ENCODE results near the gene GATAD2A. TPM values are rescaled to one million over a fixed set of nuclear protein-coding genes. Genes with fewer than 3 reads are reported as not detected.
"Not testable (repeated sequence)": the region's sequence is repeated elsewhere in the genome, so short reads cannot be mapped to it uniquely, and the experiment has no call there.

Gene GATAD2A
- total RNA-seq, 1 experiment from 2014 or later = 126 TPM

GRCh38 chr19:19388568-19389555 is 16.6 kb upstream of the GATAD2A start:
- H3K27me3 Mint-ChIP-seq (ENCODE audit: insufficient read depth, unreplicated experiment) = no peaks in the 10 kb centered on the region
- H3K9me3 Mint-ChIP-seq (ENCODE audit: unreplicated experiment) = no peaks in the 10 kb centered on the region
- TF ChIP-seq, protein P1, sequence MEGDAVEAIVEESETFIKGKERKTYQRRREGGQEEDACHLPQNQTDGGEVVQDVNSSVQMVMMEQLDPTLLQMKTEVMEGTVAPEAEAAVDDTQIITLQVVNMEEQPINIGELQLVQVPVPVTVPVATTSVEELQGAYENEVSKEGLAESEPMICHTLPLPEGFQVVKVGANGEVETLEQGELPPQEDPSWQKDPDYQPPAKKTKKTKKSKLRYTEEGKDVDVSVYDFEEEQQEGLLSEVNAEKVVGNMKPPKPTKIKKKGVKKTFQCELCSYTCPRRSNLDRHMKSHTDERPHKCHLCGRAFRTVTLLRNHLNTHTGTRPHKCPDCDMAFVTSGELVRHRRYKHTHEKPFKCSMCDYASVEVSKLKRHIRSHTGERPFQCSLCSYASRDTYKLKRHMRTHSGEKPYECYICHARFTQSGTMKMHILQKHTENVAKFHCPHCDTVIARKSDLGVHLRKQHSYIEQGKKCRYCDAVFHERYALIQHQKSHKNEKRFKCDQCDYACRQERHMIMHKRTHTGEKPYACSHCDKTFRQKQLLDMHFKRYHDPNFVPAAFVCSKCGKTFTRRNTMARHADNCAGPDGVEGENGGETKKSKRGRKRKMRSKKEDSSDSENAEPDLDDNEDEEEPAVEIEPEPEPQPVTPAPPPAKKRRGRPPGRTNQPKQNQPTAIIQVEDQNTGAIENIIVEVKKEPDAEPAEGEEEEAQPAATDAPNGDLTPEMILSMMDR (IDR thresholded peaks at IDR 0.05; ENCODE audit: insufficient read depth in 1 of 2, low read depth in 1 of 2, low read length in 1 of 2, severe bottlenecking in 1 of 2, unreplicated experiment in 1 of 2) = no peak
- CTCF ChIA-PET = no interaction called here
- peaks cover 6% of the 10 kb centered on the region for H3K4me1 Mint-ChIP-seq (ENCODE audit: low read depth, unreplicated experiment)
- intact Hi-C loops (cut with micrococcal nuclease; ENCODE audit: unreplicated experiment) = no loop called here
- Histone ChIP-seq H3K4me1 (peaks cover 6% of the 10 kb centered on the region; the same call in 1 of the 2 replicates), H3K9me3 (no peaks in the 10 kb centered on the region), H3K4me3 (ENCODE audit: low read depth, low read length) (no peak overlapping the region), H3K36me3 (ENCODE audit: control insufficient read depth, insufficient read depth, low read length) (no peaks in the 10 kb centered on the region), H3K27me3 (replicated peaks; ENCODE audit: control insufficient read depth, insufficient read depth, low read length) (no peaks in the 10 kb centered on the region)
- no TSS peak for BruUV-seq (replicated peaks)
- no peak overlapping the region for H3K27ac Mint-ChIP-seq (ENCODE audit: unreplicated experiment)
- peak overlapping the region; percentile 94 for H3K4me3 Mint-ChIP-seq (ENCODE audit: unreplicated experiment)
- H3K36me3 Mint-ChIP-seq (ENCODE audit: insufficient read depth, unreplicated experiment) = peaks cover 32% of the 10 kb centered on the region
- POLR2A ChIA-PET = no interaction called here
- DNase-seq = no peak

GRCh38 chr19:19389683-19390082 is 15.8 kb upstream of the GATAD2A start:
- CTCF ChIA-PET; H3K27me3 Mint-ChIP-seq (ENCODE audit: insufficient read depth, unreplicated experiment); H3K27me3 ChIP-seq (replicated peaks; ENCODE audit: control insufficient read depth, insufficient read depth, low read length); BruUV-seq (replicated peaks); DNase-seq; H3K4me1 Mint-ChIP-seq (ENCODE audit: low read depth, unreplicated experiment); H3K9me3 ChIP-seq; H3K4me1 ChIP-seq; H3K36me3 ChIP-seq (ENCODE audit: control insufficient read depth, insufficient read depth, low read length); POLR2A ChIA-PET; H3K4me3 ChIP-seq (ENCODE audit: low read depth, low read length); intact Hi-C loops (cut with micrococcal nuclease; ENCODE audit: unreplicated experiment); H3K27ac Mint-ChIP-seq (ENCODE audit: unreplicated experiment); H3K9me3 Mint-ChIP-seq (ENCODE audit: unreplicated experiment); H3K4me3 Mint-ChIP-seq (ENCODE audit: unreplicated experiment): not testable (repeated sequence)
- H3K36me3 Mint-ChIP-seq (ENCODE audit: insufficient read depth, unreplicated experiment) = peaks cover 25% of the 10 kb centered on the region

GRCh38 chr19:19394333-19394732 is 11.1 kb upstream of the GATAD2A start:
- H3K27me3 Mint-ChIP-seq (ENCODE audit: insufficient read depth, unreplicated experiment); DNase-seq; H3K36me3 ChIP-seq (ENCODE audit: control insufficient read depth, insufficient read depth, low read length); POLR2A ChIA-PET; H3K36me3 Mint-ChIP-seq (ENCODE audit: insufficient read depth, unreplicated experiment); H3K4me3 Mint-ChIP-seq (ENCODE audit: unreplicated experiment); H3K4me1 ChIP-seq; H3K9me3 Mint-ChIP-seq (ENCODE audit: unreplicated experiment); CTCF ChIA-PET; H3K27ac Mint-ChIP-seq (ENCODE audit: unreplicated experiment); intact Hi-C loops (cut with micrococcal nuclease; ENCODE audit: unreplicated experiment); H3K9me3 ChIP-seq; BruUV-seq (replicated peaks); H3K4me3 ChIP-seq (ENCODE audit: low read depth, low read length); H3K27me3 ChIP-seq (replicated peaks; ENCODE audit: control insufficient read depth, insufficient read depth, low read length); H3K4me1 Mint-ChIP-seq (ENCODE audit: low read depth, unreplicated experiment): not testable (repeated sequence)

DNA sequence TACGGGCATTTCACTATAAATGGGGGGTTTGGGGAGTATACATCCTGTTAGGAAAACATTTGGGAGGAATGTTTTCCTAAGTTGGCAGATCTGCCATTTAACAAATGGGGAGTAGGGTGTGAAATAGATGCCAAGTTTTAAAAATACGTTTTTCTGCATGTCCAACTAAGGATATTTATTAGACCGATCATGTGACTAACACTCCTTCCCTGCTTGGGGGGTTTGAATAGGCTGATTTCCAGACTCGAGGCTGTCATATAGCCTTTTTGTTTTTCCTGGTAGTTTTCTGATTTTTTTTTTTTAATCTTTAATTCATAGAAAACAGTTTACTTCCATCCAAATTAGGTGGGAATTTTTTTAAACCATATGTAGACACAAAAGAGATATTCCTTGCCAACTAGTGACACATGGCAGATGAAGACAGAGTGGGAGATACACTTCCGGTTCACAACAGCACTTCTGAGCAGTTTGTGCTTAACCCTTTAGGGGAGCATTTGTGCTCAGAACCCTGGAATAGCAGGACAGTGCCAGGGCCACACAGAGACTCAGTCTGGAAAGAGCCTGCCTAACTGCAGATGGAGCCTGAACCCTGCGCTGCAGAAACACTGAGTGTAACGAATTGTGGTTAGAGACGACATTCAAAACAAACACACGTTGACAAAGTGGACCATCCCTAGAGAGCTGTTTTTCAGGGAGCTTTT is 5.6 kb upstream of the GATAD2A start:
- Mint-ChIP-seq H3K9me3 (ENCODE audit: unreplicated experiment) (no peaks in the 10 kb centered on the region), H3K27ac (ENCODE audit: unreplicated experiment) (no peak overlapping the region), H3K4me1 (ENCODE audit: low read depth, unreplicated experiment) (peaks cover 9% of the 10 kb centered on the region), H3K4me3 (ENCODE audit: unreplicated experiment) (no peak overlapping the region), H3K36me3 (ENCODE audit: insufficient read depth, unreplicated experiment) (peaks cover 6% of the 10 kb centered on the region), H3K27me3 (ENCODE audit: insufficient read depth, unreplicated experiment) (no peaks in the 10 kb centered on the region)
- ChIA-PET CTCF (no interaction called here), POLR2A (no interaction called here)
- H3K9me3 ChIP-seq = no peaks in the 10 kb centered on the region
- H3K4me1 ChIP-seq = no peaks in the 10 kb centered on the region
- DNase-seq = no peak
- no peaks in the 10 kb centered on the region for H3K27me3 ChIP-seq (replicated peaks; ENCODE audit: control insufficient read depth, insufficient read depth, low read length)
- TF ChIP-seq, protein P1 (IDR thresholded peaks at IDR 0.05; ENCODE audit: insufficient read depth in 1 of 2, low read depth in 1 of 2, low read length in 1 of 2, severe bottlenecking in 1 of 2, unreplicated experiment in 1 of 2) = no peak
- no peak overlapping the region for H3K4me3 ChIP-seq (ENCODE audit: low read depth, low read length)
- H3K36me3 ChIP-seq (ENCODE audit: control insufficient read depth, insufficient read depth, low read length) = no peaks in the 10 kb centered on the region; the same call in 1 of the 2 replicates
- intact Hi-C loops (cut with micrococcal nuclease; ENCODE audit: unreplicated experiment) = loop anchor here (2.0 kb wide), 1 partner anchor 91 kb away; no protein-coding TSS in a partner anchor
- BruUV-seq (replicated peaks) = no TSS peak
